ENCODE data around the gene SDK2.
"Not testable (repeated sequence)": the region's sequence is repeated elsewhere in the genome, so short reads cannot be mapped to it uniquely, and the experiment has no call there.

Gene SDK2

GRCh38 chr17:73343168-73343634 lies 301.0 kb downstream of the SDK2 start:
- peak; percentile 74 for DNase-seq (ENCODE audit: low spot score)

- no peak for DNase-seq (ENCODE audit: low spot score)
Observed at GRCh38 chr17:73342541-73343167, 301.6 kb downstream of the SDK2 start.

DNA sequence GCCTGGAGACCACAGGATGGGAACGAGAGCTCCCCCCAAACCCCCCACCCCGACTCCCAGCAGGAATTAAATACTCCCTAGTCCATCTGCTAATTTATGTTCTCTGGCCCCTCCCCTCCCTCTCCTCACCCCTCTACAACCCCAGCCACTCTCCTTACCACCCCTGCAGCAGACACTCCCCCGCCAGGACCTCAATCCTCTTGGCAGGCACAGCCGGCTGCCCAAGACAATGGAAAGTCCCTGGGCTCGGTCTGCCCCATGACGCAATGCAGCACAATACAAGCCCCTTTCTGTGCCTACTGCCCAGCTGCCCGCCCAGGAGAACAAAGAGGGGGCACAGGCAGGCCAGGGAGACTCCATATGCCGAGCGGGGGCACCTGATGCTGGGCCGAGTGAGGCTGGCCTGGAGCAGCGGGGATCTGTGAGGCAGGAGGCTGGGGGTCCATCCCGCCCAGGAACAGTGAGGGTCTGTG lies 302.2 kb downstream of the SDK2 start:
- DNase-seq (ENCODE audit: low spot score) = peak; percentile 88

- no peak for DNase-seq (ENCODE audit: low spot score)
Observed at GRCh38 chr17:73341350-73342049, 302.7 kb downstream of the SDK2 start.

DNA sequence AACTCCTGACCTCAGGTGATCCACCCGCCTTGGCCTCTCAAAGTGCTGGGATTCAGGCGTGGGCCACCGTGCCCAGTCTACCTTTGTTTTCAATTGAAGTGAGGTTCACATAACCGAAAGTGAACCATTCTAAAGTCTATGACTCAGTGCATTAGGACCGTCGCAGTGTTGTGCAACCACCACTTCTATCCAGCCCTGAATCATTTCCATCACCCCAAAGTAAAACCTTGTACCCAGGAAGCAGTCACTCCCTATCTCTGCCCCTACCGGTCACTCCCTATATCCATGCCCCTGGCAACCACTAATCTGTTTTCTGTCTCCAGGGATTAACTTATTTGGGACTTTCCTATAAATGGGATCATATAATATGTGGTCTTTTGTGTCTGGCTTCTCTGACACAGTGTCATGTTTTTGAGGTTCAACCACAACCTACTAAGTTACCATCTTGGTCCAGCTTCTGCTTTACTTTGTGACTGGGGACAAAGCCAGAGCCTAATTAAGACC lies 304.1 kb downstream of the SDK2 start:
- no peak for DNase-seq (ENCODE audit: low spot score)

GRCh38 chr17:73338566-73339197 lies 305.6 kb downstream of the SDK2 start:
- no peak for DNase-seq (ENCODE audit: low spot score)

DNA sequence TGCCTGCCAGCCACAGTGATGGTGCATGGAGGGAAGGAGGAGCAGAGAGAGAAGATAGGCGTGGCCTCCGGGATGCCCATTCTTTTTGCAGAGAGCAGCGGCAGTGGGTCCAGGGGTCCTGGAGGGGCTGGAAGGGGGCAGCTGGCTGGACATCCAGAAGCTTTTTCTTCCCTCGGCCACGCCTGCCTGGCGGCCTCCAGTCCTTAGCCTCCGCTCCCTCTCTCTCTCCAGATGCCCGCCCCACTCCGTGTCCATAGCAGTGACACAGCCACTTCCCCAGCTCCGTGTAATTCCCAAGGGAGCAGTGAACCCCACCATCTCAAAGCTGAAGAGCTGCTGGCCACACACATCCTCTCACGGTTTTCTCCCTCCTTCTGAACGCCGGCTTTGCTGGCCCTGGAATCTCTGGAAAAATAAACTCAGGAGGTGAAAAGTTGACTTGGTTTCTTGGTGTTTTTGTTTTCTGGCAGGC lies 306.2 kb downstream of the SDK2 start:
- DNase-seq (ENCODE audit: low spot score) = no peak

DNA sequence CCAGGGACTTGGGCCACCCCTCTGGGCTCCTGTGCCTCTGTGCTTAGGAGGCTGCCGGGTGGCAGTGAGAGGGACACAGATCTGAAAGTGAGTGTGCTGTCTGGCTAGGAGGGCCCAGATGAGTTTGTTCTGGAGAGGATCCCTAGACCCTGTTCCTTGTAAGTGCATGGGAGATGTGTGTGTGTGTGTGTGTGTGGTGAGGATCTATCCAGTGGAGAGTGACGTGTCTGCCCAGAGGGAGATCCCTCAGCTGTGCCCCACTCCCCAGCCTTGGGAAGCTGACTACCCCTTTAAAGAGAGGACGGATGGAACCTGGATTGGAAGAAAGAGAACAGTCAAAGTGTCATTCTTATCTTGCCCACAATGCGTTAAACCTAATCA lies 306.9 kb downstream of the SDK2 start:
- DNase-seq (ENCODE audit: low spot score) = no peak

- DNase-seq (ENCODE audit: low spot score) = no peak
Observed at GRCh38 chr17:73336408-73337329, 307.6 kb downstream of the SDK2 start.

GRCh38 chr17:73335591-73336407 lies 308.4 kb downstream of the SDK2 start:
- DNase-seq (ENCODE audit: low spot score) = no peak

GRCh38 chr17:73334771-73335513 lies 309.3 kb downstream of the SDK2 start:
- DNase-seq (ENCODE audit: low spot score) = no peak

DNA sequence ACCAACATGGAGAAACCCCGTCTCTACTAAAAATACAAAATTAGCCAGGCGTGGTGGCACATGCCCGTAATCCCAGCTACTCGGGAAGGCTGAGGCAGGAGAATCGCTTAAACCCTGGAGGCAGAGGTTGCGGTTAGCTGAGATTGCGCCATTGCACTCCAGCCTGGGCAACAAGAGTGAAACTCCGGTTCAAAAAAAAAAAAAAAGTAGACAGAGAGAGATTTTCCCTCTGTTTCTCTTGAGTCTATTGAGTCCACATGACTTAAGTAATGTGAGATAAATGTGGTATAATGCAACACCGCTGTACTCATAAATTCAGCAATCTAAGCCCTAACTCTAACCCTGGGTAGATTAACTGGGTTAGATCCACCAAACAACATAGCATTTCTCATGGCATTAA lies 310.8 kb downstream of the SDK2 start:
- not testable (repeated sequence) for DNase-seq (ENCODE audit: low spot score)

- DNase-seq (ENCODE audit: low spot score) = no peak
Observed at GRCh38 chr17:73331060-73331459, 313.2 kb downstream of the SDK2 start.

GRCh38 chr17:73327676-73328075 lies 316.6 kb downstream of the SDK2 start:
- DNase-seq (ENCODE audit: low spot score) = no peak

- DNase-seq (ENCODE audit: low spot score) = no peak
Observed at GRCh38 chr17:73325527-73325842, 318.8 kb downstream of the SDK2 start.

DNA sequence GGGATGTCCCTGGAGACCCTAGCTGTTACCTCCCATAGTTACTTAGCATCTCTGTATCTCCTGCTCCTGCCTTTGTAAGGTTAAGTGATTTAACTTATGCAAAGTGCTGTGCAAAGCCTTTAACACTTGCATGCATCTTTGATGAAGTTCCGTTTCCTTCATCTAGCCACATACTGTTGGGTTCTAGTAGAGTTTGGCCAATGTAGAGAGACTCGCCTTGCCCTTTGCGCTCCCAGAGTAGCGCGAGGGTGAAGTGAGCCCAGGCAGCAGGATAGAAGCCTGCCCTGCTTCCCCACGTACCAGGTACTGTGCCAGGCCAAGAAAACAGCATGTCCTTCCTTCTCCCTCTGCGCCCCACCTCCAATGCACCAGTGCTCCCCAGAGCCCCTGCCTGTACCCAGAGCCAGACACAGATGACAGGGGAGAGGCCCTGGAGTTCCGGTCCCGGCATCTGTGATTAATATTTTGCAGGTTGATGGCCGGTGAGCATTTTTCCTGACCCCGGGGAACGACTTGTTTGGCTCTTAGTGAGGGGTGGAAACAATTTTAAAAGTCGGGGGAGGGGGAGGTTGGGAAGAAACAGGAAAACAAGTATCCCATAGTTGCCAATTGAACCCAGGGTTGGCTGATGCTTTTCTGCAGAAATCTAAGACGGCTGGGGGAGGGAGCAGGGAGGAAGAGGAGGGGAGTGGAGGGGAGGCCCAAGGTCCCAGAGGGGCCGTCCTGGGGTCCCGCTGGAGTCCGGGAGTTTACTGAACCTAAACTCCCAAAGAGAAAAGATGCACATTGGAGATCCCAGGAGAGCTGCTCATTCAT lies 319.3 kb downstream of the SDK2 start:
- DNase-seq (ENCODE audit: low spot score) = no peak

DNA sequence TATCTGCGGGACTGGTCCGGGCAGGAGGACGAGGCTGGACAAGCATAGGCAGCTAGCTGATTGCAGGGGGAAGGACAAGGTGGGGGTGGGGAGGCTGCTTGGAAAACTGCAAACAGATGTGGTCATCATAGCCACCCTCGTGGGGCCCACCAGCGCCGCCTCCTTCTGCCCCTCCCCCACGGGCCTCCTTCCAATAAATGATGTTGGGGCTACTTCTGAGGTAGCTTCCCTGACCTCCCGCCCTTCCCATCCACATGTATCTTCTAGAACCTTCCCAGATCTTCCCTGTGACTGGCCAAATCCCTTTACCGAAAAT lies 320.1 kb downstream of the SDK2 start:
- DNase-seq (ENCODE audit: low spot score) = no peak

GRCh38 chr17:73323409-73324159 lies 320.7 kb downstream of the SDK2 start:
- no peak for DNase-seq (ENCODE audit: low spot score)

Measured in iPS-NIHi11 (cell line).